GM19468 (cell line): Measurements from ENCODE around the gene P2RY14.
"Not testable (repeated sequence)": the region's sequence is repeated elsewhere in the genome, so short reads cannot be mapped to it uniquely, and the experiment has no call there.

ENCODE experiments used
- ATAC-seq: cut with Tn5 transposase; IDR thresholded peaks from one replicate; pipeline ENCODE4 v1.9.1; 2021; ENCODE audit warnings: mild to moderate bottlenecking, moderate library complexity, moderate number of reproducible peaks; ENCODE audit not compliant: unreplicated experiment; ENCODE audit errors: extremely low read depth

P2RY14 gene

GRCh38 chr3:151265166-151265565 lies 13.2 kb downstream of the P2RY14 start:
- ATAC-seq: no peak

DNA sequence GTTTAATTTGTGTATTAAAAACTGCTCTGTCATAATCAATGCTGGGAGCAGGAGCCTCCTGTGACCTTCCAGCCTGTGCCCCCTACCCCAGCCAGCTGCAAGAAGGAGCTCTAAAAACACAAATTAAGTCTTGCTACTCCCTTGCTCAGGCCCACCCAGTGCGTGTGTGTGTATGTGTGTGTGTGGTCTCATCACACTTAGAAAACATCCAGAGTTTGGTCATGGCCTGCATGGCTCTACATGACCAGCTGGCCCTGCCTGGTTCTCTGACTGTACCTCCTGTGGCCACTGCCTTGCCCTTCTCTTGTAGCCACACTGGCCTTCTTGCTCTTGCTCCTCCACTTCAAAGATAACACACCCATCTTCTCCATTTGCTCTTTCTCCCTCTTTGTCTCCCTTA lies 13.7 kb downstream of the P2RY14 start:
- no peak for ATAC-seq

GRCh38 chr3:151262871-151263525 lies 15.3 kb downstream of the P2RY14 start:
- ATAC-seq: no peak

DNA sequence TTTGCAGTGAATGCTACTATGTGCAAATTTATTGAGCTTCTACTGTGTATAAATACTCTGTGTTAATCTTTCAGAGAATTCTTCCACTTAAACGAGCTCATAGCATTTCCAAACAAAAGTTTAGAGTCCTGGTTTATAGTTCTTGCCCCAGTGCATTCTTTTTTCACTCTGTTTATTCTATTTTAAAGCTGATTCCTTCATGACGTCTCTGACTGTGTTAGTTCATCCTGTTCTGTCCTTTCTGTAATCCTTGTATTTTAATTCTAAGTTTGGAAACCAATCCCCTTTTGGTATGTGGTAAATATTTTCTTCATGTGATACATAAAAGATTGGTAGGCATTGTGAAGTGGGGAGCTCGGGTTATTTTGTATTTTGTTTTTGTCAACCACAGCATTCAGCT lies 18.7 kb downstream of the P2RY14 start:
- ATAC-seq: no peak

- no peak for ATAC-seq
Observed at GRCh38 chr3:151256749-151257148, 21.6 kb downstream of the P2RY14 start.

DNA sequence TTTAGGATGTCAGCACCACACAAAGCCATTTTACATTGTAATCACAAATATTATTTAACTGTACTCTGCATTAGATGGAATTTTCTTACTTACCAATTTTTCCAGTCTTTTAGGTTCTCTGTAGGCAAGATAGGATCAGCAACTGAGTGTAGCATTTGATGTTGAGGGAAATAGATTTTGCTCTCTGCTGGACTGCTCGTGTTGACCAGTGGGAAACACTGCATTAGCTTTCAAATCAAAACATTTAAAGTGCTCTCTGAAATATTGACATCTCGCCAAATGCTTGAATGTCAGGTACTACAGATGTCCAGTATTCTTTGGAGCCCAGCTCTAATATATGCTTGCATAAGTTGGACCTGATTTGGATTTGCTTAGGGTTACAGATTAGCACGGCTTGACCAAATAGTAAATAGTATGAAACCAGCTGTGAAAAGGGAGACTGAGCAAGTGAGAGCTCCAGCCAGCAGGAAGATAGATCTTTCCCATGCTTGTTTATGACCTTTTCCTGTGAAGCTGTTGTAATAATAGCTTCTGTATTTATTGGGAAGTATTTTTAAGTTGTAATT lies 29.5 kb downstream of the P2RY14 start:
- ATAC-seq: no peak

- not testable (repeated sequence) for ATAC-seq
Observed at GRCh38 chr3:151242006-151242405, 36.3 kb downstream of the P2RY14 start.

DNA sequence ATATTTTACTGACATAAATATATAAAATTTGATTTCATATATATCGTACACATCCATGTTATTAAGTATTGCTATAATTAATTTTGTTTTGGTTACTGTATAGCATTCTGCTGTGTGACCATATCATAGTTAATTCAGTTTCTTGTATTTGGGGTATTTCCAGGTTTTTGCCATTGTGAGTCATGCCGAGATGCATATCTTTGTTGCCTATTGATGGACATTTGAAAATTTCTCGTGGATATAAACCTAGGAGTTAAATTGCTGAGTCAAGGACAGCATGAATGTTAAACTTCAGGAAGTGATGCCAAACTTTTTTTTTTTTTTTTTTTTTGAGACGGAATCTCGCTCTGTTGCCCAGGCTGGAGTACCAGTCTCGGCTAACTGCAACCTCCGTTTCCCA lies 41.6 kb downstream of the P2RY14 start:
- no peak for ATAC-seq

- no peak for ATAC-seq
Observed at GRCh38 chr3:151236316-151236715, 42.0 kb downstream of the P2RY14 start.

DNA sequence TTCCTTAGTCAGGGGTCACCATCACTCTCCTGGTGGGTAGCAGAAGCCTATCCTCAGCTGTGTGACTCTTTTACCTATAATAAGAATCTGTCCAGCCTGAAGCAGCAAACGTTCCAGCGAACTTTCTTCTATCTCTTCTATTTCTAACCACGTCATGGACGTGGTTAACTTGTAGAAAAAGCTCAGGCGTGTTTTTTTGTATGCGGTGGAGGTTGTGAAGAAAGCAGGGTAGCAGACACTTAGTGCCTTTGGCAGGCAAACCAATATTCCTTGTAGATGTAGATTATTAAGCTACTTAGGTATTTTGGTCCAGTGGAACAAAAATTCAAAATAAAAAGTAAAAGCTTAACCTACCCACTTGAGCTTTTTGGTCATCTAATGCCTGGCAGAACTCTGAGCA lies 43.5 kb downstream of the P2RY14 start:
- no peak for ATAC-seq

DNA sequence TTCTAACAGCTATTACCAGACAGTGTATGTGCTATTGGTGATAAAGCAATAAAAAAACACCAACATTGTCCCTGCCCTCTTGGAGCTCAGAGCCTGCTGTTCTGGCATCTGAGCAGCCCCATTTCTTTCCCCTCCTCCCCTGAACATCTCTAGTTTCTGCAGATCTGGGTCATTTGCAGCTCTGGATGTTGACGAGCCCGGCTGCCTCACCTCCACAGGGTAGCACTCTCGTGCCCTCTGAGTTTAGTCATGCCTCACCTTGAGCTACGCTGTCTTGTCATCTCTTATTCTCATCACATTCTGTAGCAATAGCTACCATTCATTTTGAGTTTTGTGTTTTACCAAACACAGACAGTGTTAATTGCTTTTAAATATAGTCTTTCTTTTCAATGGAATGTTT lies 45.4 kb downstream of the P2RY14 start:
- no peak for ATAC-seq

GRCh38 chr3:151232403-151232802 lies 45.9 kb downstream of the P2RY14 start:
- ATAC-seq: not testable (repeated sequence)

DNA sequence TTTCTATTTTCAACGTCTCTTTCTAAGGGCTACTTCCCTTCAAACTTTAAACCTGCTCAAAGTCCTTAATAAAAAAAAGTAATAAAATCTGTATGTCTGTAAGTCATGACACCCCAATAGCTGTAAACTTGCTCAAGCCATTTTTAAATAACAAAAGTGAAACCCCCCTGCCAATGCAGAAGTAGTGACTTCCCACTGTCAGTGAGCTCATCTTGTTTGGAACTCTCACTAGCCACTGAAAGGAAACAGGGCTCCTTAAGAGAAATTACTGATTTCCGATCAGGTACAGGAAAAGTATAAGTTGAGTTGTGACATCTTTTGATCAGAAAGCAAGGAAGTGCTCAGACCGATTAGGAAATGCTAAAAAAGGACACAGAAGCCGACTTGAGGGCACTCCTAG lies 47.7 kb downstream of the P2RY14 start:
- peak; percentile 27 for ATAC-seq

DNA sequence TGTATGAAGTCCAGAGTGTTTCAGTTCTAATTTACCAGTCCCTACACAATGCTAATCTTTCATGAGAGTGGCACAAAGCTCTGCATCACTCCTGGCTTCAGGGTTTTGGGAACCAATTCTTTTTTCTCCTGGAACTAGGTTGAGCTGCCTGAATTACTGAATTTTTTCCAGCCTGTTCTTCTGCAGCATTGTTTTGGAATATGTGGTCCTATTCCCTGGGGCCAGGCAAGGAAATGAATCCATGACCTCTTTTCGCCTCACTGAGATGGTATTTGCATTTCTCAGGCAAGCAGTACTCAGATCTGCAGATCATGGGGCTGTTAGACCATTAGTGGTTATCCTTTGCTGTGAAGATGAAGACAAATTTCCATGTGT lies 49.7 kb downstream of the P2RY14 start:
- ATAC-seq: no peak

DNA sequence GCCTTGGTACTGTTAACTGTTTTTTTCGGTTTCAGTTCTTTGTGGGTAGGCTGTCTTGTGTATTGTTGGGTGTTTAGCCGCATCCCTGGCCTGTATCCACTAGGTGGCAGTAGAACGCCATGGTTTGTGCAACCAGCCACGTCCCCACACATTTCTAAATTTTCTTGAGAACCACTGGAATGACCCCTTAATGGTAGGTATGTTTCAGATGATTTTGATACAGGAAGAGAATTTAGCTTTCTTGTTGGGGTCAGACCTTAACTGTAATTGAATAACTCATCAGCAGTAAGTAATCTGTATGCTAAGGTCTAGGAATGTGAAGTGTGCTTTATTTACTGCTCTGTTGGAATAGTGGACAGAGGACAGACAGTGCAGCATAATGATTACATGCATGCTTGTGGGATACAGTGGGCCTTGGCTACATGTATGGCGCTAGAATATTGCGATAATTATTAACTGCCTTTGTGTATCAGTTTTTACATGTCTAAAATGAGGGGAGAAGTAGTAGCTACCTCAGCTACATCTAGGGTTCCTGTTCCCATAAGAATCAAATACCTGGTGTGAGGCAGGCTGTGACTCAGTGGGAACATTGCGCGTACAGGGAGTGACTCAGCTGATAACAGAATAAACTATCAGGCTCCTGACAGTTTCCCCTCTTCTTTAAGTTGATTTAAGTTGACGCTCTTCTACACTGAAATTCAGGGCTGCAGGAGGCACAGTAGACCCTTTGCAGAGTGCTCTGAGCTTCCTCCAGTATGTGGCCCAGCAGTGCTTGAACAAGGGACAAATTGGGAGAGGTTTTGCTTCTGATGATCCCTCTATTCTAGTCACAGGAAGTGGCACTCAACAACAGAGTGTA lies 50.3 kb downstream of the P2RY14 start:
- peak; percentile 67 for ATAC-seq

DNA sequence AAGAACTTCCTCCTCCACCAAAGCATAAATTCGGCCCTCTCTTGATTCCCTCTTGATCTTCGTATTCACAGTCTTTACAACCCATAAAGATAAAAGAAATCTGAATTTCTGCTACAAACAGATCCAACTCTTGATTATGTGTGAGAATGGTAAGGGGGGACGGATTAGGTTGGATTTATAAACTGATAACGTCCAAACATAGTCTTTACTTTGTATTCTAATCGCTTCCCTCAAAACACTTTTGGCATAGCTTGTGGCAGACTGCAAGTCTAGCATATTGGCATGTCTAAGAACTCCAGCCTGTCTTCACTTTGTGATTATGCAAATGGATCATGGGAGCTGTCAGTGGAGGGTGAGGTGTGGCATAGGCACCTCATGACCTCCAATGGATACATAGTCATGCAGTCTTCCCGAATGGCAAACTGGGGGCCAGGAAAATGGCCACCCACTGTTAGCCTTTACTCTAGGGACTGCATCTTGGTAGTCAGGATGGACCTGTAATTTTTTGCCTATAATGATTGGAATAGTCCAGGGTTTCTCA lies 51.0 kb downstream of the P2RY14 start:
- ATAC-seq: no peak

- ATAC-seq: no peak
Observed at GRCh38 chr3:151226825-151227224, 51.5 kb downstream of the P2RY14 start.

DNA sequence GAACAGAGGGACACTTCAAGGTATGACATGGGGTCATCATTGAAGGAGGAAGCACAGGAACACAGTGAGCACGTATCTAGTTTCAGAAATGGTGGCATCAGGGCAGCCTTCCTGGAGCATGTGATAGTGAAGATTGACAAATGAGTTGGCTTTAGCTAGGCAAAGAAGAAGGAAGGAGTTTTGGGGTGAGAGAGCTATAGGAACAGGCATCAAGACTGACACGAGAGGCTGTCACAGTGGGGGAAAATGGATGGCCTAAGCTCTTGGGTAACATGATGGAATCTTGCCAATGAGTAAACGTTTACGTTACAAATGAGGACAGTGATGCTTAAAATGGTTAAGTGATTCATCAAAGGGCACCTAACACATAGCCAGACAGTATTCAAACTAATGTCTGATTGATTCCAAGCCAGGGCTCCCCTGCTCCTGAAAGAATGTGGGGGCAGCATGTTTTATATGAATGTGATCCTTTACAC lies 52.2 kb downstream of the P2RY14 start:
- no peak for ATAC-seq

DNA sequence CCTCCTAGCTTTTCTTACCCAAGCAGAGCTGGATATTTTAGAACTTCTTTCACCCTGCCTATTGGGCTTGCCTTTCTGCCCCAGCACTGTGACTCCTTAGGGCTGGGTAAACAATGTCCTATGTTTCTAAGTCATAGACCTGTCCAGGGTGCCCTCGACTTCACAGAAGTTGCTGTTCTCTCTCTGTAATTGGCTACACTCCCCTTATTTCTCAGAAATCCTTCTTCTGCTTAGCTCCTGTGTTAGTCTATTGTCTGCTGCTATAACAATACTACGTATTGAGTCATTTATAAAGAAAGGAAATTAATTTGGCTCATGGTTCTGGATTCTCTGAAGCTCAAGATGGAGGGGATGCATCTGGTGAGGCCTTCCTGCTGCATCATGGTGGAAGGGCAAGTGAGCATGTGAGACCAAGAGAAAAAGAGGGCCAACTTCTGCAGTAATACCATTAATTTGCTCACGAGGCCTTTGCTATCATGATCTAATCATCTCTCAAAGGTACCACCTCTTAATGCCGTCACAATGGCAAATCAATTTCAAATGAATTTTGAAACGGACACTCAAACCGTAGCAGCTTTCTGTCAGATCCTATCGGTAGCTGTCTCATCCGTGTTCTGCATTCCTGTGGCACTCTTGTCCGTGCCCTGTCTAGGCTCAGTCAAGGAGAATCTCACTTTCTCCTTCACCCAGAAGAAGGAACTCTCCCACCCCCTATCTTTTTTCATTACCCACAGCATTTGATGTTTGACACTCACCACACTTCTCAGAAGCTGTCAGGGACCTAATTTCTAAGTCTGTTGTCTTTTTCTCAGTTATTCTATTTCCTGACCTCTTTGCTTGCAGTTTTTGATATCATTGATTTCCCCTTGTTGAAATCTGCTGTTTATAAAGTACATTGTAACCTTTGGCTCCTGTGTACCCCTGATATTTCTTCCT lies 53.0 kb downstream of the P2RY14 start:
- no peak for ATAC-seq

GRCh38 chr3:151224268-151224866 lies 54.0 kb downstream of the P2RY14 start:
- no peak for ATAC-seq
